ENCODE data around the gene APP.

Gene APP

DNA sequence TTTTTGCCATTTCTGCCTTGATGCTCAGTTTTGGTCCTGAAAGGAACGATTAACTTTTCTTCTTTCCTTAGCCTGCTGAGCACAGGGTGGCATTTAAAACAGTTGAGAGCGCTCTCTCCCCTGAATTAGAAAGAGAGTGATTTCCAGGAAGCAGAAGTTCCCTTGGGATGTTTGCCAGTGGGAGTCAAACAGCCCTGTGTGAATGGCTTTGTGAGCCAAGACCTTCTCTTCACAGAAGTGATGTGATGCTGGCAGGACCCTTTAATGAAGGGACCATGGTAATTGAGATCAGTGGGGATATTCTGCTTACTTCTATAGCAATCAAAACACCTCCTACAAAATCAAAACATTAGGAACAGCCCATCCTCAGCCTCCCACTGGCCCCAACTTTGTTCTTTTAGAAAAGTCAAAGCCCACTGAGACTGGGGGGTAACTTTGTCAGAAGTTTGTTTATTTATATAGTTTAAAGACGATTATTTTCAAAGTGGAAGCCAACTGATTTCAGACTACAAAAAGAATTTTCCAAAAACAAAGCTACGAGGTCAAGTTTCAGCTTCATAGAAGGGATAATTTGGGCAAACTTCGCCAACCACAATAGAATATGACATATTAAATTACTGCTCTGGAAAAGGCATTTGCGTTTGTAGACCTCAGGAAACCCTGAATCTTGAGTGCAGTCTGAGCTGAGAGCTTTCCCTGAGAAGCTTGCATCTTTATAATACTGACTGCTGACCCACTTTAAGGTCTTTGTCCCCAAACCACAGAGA is 313.1 kb downstream of the APP start:
- no peak for DNase-seq

DNA sequence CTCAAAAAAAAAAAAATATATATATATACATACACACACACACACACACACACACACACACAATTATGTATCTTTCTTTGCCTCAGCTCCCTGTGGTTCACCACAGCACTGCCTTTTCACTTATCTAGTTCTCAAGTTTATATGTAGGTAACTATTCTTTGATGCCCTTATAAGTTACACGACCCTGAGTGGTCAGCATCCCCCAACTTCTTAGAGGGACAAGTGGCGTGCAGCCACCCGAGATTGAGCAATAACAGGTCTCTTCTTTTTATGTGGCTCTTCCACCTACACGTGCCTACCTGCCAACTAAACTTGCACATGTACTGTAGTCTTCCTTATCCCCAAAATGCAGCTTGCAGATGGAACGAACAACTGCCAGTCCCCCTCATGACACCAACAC is 315.0 kb downstream of the APP start:
- no peak for DNase-seq

DNA sequence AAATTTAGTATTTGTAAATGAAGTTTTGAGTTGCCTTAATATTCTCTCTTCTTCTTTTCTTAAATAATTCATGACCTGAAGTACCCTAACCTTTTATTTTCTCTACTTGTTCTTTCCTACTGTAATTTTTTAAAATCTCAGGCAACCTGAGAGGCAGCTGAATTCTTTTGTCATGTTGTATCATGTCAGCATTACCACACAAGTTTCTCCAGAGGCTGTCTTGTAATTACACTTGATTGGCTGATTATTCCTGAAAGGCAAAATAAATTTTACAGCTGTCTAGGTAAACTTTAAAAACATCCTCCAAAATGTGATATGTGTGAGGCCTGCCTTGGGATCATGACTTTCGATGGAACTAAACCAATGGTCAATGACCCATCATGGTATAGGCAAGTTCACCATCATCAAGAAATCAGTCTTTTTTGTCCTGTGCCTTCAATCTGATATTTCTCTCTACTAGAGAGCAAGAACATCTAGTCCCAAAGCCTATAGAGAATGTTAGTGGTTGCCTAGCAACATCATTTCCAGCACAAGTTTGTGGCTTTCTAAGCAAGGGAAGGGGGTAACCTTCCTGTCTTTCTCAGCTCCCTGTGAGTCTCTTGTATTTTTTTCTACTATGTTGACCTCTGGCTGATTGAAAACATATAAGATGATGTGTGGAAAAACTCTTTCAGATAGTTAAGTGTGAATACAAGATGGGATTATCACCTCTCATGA is 320.3 kb downstream of the APP start:
- DNase-seq: no peak

GRCh38 chr21:25848309-25848708 is 322.3 kb downstream of the APP start:
- no peak for DNase-seq

DNA sequence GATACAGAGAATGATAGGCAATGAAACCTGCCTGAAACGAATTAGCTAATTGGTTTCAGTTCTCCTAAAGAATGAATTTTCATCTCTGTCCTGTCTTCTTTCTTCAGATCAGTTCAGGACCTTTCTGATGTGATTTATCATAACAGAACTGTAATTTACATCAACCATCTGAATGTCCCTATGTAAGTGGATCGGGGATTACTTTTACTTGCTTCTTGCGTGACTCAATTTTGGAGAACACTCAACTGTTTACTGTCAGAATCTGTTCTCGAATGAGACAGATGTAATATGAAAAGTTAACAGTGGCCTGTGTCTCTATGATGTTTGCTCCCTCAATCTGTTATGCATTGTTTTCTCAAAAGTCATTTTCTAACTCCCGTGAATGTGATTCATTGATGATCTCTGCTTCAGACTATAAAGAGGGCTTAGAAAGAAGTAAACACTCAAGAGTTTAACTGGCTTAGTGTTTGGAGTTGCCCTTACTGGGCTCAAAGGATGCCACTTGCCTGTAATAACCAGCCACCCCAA is 324.8 kb downstream of the APP start:
- DNase-seq: no peak

DNA sequence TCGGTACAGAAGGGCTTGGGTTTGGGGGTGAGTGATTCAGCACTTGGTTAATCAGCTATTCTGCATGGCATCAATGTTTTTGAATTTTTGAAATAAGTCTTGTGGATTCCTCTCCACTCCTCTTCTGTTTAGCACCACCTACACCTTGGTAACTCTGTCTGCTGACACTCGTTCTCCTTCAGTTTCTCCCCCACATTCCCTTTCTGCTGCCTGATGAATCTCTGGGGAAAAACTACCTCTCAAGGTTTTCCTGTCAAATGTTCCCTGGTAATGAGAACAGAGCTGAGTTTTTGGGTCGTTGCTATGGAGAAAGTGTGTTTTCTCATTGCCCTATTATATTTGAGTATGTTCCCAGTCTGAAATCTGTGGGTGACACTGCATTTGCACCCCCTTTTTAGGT is 327.6 kb downstream of the APP start:
- DNase-seq: no peak

GRCh38 chr21:25838809-25839208 is 331.8 kb downstream of the APP start:
- no peak for DNase-seq

- no peak for DNase-seq
Measured at GRCh38 chr21:25837533-25838265, 332.9 kb downstream of the APP start.

GRCh38 chr21:25836396-25836795 is 334.2 kb downstream of the APP start:
- DNase-seq: no peak

DNA sequence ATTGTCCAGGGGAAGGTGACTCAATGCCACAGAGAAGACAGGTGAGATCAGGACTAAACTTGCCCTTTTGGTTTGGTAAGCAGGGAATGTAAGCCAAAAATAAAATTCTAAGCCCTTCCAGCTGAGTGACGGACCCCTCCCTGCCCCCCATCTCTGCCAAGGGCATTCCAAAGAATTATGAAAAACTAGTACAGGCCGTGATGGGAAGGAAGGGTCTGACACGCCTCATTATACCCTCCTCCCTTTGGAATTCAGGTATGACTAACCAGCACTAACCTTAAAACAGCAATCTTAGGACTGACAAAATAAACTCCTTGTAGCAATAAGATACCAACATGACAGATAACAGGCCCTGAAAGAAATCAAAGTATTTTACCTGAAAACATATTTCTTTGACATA is 336.2 kb downstream of the APP start:
- no peak for DNase-seq

GRCh38 chr21:25831300-25831960 is 339.1 kb downstream of the APP start:
- no peak for DNase-seq
